NCI-H2107 treated with DMSO at 0.1 percent for 48 hours (cell line): Measurements from ENCODE around the gene PRR5.
"Not testable (repeated sequence)": the region's sequence is repeated elsewhere in the genome, so short reads cannot be mapped to it uniquely, and the experiment has no call there.

Experiments
- DNase-seq: peaks from one replicate; lab custom pipeline; 2025; ENCODE audit not compliant: unreplicated experiment; lab: John Stamatoyannopoulos, UW

The PRR5 gene

GRCh38 chr22:44734801-44735517 is 33.0 kb downstream of the PRR5 start:
- DNase-seq: no peak

- DNase-seq: no peak
These were observed 33.8 kb downstream of the PRR5 start for GRCh38 chr22:44735518-44736428.

GRCh38 chr22:44736581-44737405 is 34.8 kb downstream of the PRR5 start:
- DNase-seq: no peak

GRCh38 chr22:44737406-44738346 is 35.7 kb downstream of the PRR5 start:
- no peak for DNase-seq

GRCh38 chr22:44738347-44738715 is 36.3 kb downstream of the PRR5 start:
- no peak for DNase-seq

- DNase-seq: no peak
These were observed 37.0 kb downstream of the PRR5 start for GRCh38 chr22:44739024-44739423.

- DNase-seq: not testable (repeated sequence)
These were observed 37.7 kb downstream of the PRR5 start for GRCh38 chr22:44739666-44740065.

GRCh38 chr22:44740307-44740706 is 38.3 kb downstream of the PRR5 start:
- no peak for DNase-seq

GRCh38 chr22:44741929-44742328 is 39.9 kb downstream of the PRR5 start:
- DNase-seq: no peak

GRCh38 chr22:44743247-44743646 is 41.2 kb downstream of the PRR5 start:
- no peak for DNase-seq

- no peak for DNase-seq
These were observed 41.8 kb downstream of the PRR5 start for GRCh38 chr22:44743804-44744211.

GRCh38 chr22:44745853-44746789 is 44.1 kb downstream of the PRR5 start:
- DNase-seq: no peak

- DNase-seq: not testable (repeated sequence)
These were observed 45.8 kb downstream of the PRR5 start for GRCh38 chr22:44747784-44748127.

- no peak for DNase-seq
These were observed 46.5 kb downstream of the PRR5 start for GRCh38 chr22:44748524-44748923.

GRCh38 chr22:44750481-44750880 is 48.5 kb downstream of the PRR5 start:
- no peak for DNase-seq

GRCh38 chr22:44752285-44753188 is 50.5 kb downstream of the PRR5 start, which contains the start of gene ARHGAP8:
ARHGAP8 (plus strand) TSS chr22:44752575; CDS start chr22:44786528, 33,953 bp downstream.
- DNase-seq: no peak

- no peak for DNase-seq
These were observed 51.4 kb downstream of the PRR5 start for GRCh38 chr22:44753189-44754042.
